ENCODE results near the gene CYTH2. TPM values are rescaled to one million over a fixed set of nuclear protein-coding genes. Genes with fewer than 3 reads are reported as not detected.

CYTH2 gene
- polyA plus RNA-seq, 1 donor from 2014 or later = 31.8 TPM

DNA sequence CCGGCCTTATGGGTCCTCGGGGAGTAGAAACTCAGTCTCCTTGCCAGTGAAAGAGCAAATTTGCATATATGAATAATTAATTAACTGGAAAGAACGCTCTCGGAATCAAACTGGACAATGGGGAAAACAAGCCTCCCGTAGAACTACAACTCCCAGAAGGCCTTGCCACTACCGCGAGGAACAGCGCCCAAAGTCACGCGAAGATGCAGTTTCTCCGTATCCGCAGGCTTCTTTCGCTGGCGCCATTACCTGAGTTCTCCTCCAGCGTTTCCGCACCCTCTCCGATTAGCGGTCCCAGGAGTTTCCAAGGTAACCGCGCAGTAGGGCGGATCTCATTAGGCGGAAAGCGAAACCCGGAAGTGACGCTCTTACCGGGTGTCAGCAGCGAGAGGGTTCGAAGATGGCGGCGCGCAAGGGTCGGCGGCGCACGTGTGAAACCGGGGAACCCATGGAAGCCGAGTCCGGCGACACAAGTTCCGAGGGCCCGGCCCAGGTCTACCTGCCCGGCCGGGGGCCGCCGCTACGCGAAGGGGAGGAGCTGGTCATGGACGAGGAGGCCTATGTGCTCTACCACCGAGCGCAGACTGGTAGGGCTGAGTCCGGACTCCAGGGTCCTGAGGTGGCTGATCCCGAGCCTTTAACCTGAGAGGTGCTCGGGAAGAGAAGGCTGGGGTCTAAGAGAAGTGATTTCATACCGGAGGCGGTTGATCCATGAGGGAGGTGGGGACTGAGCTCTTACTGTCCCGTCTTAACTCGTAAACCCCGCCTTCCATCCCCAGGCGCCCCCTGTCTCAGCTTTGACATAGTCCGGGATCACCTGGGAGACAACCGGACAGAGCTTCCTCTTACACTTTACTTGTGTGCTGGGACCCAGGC is 23.3 kb upstream of the CYTH2 start, which contains the start of gene GRWD1:
TSS of gene GRWD1 (plus strand) at position 378 of the 876 bp plus-strand sequence. CDS start at position 401, 23 bp downstream.
- Mint-ChIP-seq H3K36me3 (peaks cover 1% of the 10 kb centered on the region), H3K27me3 (peaks cover 12% of the 10 kb centered on the region), H3K4me1 (peaks cover 17 to 24% (median 22%) of the 10 kb centered on the region in 3 donors), H3K9me3 (no peaks in the 10 kb centered on the region), H3K4me3 (peak within 1 kb of the TSS; percentile 94 to 100 (median 98)), H3K27ac (peak within 1 kb of the TSS; percentile 78 to 100 (median 98))

DNA sequence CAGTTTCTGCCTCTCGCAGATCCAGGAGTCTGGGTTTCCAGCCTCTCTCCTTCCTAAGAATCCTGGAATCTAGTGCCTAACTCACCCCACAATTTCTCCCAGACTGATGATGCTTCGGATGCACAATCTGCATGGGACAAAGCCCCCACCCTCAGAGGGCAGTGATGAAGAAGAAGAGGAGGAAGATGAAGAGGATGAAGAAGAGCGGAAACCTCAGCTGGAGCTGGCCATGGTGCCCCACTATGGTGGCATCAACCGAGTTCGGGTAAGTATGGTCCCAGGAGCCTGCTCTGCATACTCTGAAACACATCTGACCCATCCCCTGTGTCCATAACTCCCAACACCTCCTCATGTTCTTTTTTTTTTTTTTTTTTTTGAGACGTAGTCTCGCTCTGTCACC is 22.6 kb upstream of the CYTH2 start:
- Mint-ChIP-seq H3K4me1 (peaks cover 17 to 24% (median 22%) of the 10 kb centered on the region in 3 donors), H3K36me3 (peaks cover 1% of the 10 kb centered on the region), H3K9me3 (no peaks in the 10 kb centered on the region), H3K4me3 (peak overlapping the region; percentile 94 to 100 (median 98)), H3K27me3 (peaks cover 9% of the 10 kb centered on the region), H3K27ac (peak overlapping the region in 2 of 3 donors; percentile 78 to 98)

- peak overlapping the region in 1 of 4 donors; percentile 79 for H3K4me3 Mint-ChIP-seq
- no peaks in the 10 kb centered on the region for H3K9me3 Mint-ChIP-seq
- H3K36me3 Mint-ChIP-seq = peaks cover 1% of the 10 kb centered on the region
- H3K4me1 Mint-ChIP-seq = peaks cover 17 to 24% (median 22%) of the 10 kb centered on the region in 3 donors
- peaks cover 6% of the 10 kb centered on the region for H3K27me3 Mint-ChIP-seq
- no peak overlapping the region for H3K27ac Mint-ChIP-seq
Observed at GRCh38 chr19:48448563-48448962, 20.6 kb upstream of the CYTH2 start.

GRCh38 chr19:48450441-48450840 is 18.7 kb upstream of the CYTH2 start:
- Mint-ChIP-seq H3K9me3 (no peaks in the 10 kb centered on the region), H3K27ac (no peak overlapping the region), H3K36me3 (peaks cover 3% of the 10 kb centered on the region), H3K27me3 (no peaks in the 10 kb centered on the region), H3K4me3 (no peak overlapping the region), H3K4me1 (peaks cover 9 to 15% (median 13%) of the 10 kb centered on the region in 3 donors)

DNA sequence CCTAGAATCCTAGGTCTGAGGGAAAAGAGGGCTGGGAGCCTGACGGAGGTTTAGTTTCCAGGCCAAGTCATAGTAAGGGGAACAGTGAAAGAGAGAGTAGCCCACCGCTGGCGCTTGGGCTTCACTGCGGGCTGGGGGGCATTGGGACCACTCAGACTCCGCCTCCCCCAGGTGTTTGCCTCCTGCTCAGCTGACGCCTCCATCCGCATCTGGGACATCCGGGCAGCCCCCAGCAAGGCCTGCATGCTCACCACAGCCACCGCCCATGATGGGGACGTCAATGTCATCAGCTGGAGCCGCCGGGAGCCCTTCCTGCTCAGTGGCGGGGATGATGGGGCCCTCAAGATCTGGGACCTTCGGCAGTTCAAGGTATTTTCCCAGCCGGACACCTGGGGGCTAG is 18.3 kb upstream of the CYTH2 start:
- no peaks in the 10 kb centered on the region for H3K27me3 Mint-ChIP-seq
- no peak overlapping the region for H3K4me3 Mint-ChIP-seq
- no peaks in the 10 kb centered on the region for H3K9me3 Mint-ChIP-seq
- H3K36me3 Mint-ChIP-seq = peaks cover 3% of the 10 kb centered on the region
- peaks cover 6 to 15% (median 9%) of the 10 kb centered on the region in 3 donors for H3K4me1 Mint-ChIP-seq
- H3K27ac Mint-ChIP-seq = peak overlapping the region in 1 of 3 donors; percentile 31

- Mint-ChIP-seq H3K36me3 (peaks cover 3% of the 10 kb centered on the region), H3K4me1 (peaks cover 6 to 12% (median 8%) of the 10 kb centered on the region in 3 donors), H3K27ac (no peak overlapping the region), H3K27me3 (no peaks in the 10 kb centered on the region), H3K4me3 (peak overlapping the region in 1 of 4 donors; percentile 17), H3K9me3 (no peaks in the 10 kb centered on the region)
Observed at GRCh38 chr19:48451624-48452023, 17.5 kb upstream of the CYTH2 start.

- no peak overlapping the region for H3K4me3 Mint-ChIP-seq
- no peak overlapping the region for H3K27ac Mint-ChIP-seq
- no peaks in the 10 kb centered on the region for H3K9me3 Mint-ChIP-seq
- H3K36me3 Mint-ChIP-seq = peaks cover 3% of the 10 kb centered on the region
- H3K4me1 Mint-ChIP-seq = peaks cover 6 to 10% (median 8%) of the 10 kb centered on the region in 3 donors
- no peaks in the 10 kb centered on the region for H3K27me3 Mint-ChIP-seq
Observed at GRCh38 chr19:48452289-48453190, 16.6 kb upstream of the CYTH2 start.

DNA sequence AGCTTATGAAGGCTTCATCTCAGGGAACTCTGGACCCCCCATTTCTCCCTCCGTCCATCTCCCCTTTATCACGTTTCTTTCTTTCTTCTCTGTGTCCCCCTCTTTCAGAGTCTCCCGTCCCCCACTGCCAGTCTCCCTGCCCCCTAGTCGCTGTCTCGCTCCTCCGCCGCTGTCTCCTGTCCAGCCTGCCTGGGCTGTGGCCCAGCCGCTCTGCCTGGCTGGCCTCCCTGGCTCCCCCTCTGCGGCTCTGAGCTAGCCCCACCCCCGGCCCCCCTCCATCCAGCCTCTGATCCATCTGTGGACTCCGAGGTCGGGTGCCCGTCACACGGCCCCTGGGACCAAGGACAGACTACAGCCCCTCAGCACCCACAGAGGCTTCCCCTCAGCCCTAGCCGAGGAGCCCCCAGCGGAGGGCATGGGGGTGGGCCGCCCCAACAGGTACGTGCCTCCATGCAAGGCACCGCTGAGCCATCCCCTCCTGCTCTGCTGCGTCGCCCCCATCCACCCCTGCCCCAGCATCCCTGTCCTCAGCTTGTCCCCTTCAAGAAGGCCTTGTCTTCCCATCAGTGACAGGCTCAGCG is 14.9 kb upstream of the CYTH2 start:
- no peak overlapping the region for H3K4me3 Mint-ChIP-seq
- H3K36me3 Mint-ChIP-seq = peaks cover 3% of the 10 kb centered on the region
- H3K27ac Mint-ChIP-seq = no peak overlapping the region
- H3K27me3 Mint-ChIP-seq = no peaks in the 10 kb centered on the region
- no peaks in the 10 kb centered on the region for H3K9me3 Mint-ChIP-seq
- peaks cover 0 to 6% (median 2%) of the 10 kb centered on the region in 3 donors for H3K4me1 Mint-ChIP-seq

DNA sequence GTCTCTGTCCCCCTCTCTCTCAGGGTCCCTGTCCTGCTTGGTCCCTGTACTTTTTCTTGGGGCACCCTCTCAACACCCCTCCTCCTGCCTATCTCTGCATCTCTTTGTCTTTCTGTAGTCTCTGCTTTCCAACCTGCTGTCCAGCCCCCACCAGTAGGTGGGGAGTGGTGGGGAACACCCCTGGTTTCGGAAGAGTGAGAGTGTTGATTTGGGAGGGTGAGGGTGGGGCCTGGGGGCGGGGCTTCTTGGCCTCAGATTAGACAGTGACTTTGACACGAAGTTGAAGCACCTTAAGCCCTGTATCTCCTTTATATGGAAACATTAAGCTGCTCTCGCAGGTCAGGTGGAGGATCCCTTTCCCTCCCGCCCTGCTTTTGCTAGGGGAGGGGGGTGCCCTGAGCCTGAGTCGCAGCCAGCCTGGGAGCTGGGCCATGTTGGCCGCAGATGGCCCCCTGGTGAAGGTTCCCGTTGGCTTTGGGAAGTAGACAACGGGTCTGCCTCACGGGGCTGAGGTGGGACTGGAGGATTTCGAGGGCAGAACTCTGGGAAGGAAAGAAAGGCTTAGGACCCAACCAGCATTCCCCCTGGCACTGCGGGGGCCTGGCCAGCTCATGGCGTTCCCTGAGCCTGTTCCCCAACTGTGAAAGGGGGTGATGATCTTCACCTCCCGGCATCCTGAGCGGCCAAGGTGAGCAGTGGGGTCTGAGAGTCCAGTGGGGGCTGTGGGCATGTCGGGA is 13.8 kb upstream of the CYTH2 start, which contains the start of gene KCNJ14:
TSS of gene KCNJ14 (plus strand) at position 404 of the 737 bp plus-strand sequence. CDS start 6,151 bp downstream, outside the sequence.
- Mint-ChIP-seq H3K4me1 (peaks cover 0 to 6% (median 2%) of the 10 kb centered on the region in 3 donors), H3K4me3 (peak within 1 kb of the TSS in 1 of 4 donors; percentile 9), H3K27ac (no peak within 1 kb of the TSS), H3K36me3 (peaks cover 3% of the 10 kb centered on the region), H3K27me3 (no peaks in the 10 kb centered on the region), H3K9me3 (no peaks in the 10 kb centered on the region)

DNA sequence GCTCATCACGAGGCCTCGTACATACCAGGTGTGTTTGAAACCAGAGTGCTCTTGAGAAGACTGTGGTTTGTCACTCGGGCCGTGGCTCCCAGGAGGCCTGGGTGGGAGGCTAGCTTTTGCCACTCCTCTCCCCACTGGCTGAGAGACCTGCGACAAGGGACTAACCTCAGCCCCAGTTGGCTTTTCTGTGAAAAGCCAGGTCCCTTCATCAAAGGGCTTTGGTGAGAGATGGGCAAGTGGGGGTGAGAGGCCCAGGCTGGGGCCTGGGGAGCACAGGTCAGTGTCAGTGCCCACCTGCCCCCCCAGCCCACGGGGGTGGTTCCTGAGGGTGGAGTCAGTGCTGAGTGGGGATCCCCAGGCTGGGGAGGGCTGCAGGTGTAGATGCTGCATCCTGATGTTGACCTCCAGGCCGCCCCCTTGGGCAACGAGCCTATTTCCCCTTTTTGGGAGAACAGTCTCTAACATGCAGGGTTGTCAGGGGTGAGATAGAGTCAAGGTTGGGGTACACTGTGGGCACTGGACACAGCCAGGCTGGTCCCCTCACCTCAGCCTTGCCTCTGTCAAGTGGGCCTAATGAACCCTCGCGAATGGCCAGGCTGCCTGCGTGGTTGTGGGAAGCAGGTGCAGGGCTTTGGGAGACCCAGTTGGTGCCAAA is 13.1 kb upstream of the CYTH2 start:
- H3K27ac Mint-ChIP-seq = no peak overlapping the region
- no peaks in the 10 kb centered on the region for H3K27me3 Mint-ChIP-seq
- H3K4me3 Mint-ChIP-seq = peak overlapping the region in 1 of 4 donors; percentile 9
- H3K9me3 Mint-ChIP-seq = no peaks in the 10 kb centered on the region
- H3K4me1 Mint-ChIP-seq = peaks cover 0 to 6% (median 2%) of the 10 kb centered on the region in 3 donors
- H3K36me3 Mint-ChIP-seq = peaks cover 4% of the 10 kb centered on the region

DNA sequence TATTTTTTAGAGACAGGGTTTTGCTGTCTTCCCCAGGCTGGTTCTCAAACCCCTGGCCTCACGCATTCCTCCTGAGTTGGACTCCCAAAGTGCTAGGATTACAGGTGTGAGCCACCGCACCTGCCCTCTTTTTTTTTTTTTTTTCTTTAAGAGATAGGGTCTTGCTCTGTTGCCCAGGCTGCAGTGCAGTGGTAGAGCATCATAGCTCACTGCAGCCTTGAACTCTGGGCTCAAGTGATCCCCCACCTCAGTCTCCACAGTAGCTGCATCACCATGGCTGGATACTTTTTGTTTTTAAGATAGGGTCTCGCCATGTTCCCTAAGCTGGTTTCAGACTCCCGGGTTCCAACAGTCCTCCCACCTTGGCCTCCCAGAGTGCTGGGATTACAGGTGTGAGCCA is 12.3 kb upstream of the CYTH2 start:
- peaks cover 4% of the 10 kb centered on the region for H3K36me3 Mint-ChIP-seq

GRCh38 chr19:48458016-48458415 is 11.2 kb upstream of the CYTH2 start:
- peaks cover 4% of the 10 kb centered on the region for H3K36me3 Mint-ChIP-seq
- no peaks in the 10 kb centered on the region for H3K27me3 Mint-ChIP-seq
- peaks cover 0 to 6% (median 2%) of the 10 kb centered on the region in 3 donors for H3K4me1 Mint-ChIP-seq
- no peak overlapping the region for H3K4me3 Mint-ChIP-seq
- H3K9me3 Mint-ChIP-seq = no peaks in the 10 kb centered on the region
- H3K27ac Mint-ChIP-seq = peak overlapping the region in 1 of 3 donors; percentile 39

More for the DNA sequence above, 12.3 kb upstream of the CYTH2 start:
- Mint-ChIP-seq H3K4me3 (no peak overlapping the region), H3K4me1 (peaks cover 0 to 6% (median 2%) of the 10 kb centered on the region in 3 donors), H3K9me3 (no peaks in the 10 kb centered on the region), H3K27ac (peak overlapping the region in 1 of 3 donors; percentile 51), H3K27me3 (no peaks in the 10 kb centered on the region)

DNA sequence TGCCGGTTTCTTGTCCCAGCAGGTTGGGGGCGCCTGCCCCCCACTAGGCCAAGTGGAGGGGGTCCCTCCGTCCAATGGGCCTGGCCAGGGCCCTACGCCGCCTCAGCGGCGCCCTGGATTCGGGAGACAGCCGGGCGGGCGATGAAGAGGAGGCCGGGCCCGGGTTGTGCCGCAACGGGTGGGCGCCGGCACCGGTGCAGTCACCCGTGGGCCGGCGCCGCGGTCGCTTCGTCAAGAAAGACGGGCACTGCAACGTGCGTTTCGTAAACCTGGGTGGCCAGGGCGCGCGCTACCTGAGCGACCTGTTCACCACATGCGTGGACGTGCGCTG is 7.6 kb upstream of the CYTH2 start:
- Mint-ChIP-seq H3K36me3 (peaks cover 2% of the 10 kb centered on the region), H3K27ac (no peak overlapping the region), H3K9me3 (no peaks in the 10 kb centered on the region), H3K4me1 (peaks cover 0 to 1% (median 0%) of the 10 kb centered on the region in 3 donors), H3K27me3 (no peaks in the 10 kb centered on the region), H3K4me3 (no peak overlapping the region)
